PFSK-1 (cell line): ENCODE measurements around the gene GSE1.

ENCODE experiments used
- POLR2AphosphoS5 ChIP-seq: IDR thresholded peaks from 2 replicates; pipeline ENCODE4 v1.6.1; 2012; ENCODE audit warnings: low read depth, mild to moderate bottlenecking, control low read depth, low read length, moderate library complexity
- SIN3A ChIP-seq: IDR thresholded peaks from 2 replicates; pipeline ENCODE4 v1.6.1; 2012; ENCODE audit warnings: mild to moderate bottlenecking, low read length, moderate library complexity, borderline replicate concordance; ENCODE audit not compliant: insufficient read depth
- TAF1 ChIP-seq: IDR thresholded peaks from 2 replicates; pipeline ENCODE4 v1.6.1; 2012; ENCODE audit warnings: low read length, control low read depth, borderline replicate concordance; ENCODE audit not compliant: insufficient read depth
- TF ChIP-seq, protein P1 (sequence below), 2 experiments: IDR thresholded peaks; 2 replicates each; pipeline versions ENCODE4 v1.6.1 to v1.8.0; 2011 to 2012; ENCODE audit warnings: low read depth in 2 of 2, low read length in 2 of 2, control low read depth in 1 of 2, inconsistent platforms in 1 of 2, mild to moderate bottlenecking in 1 of 2, moderate library complexity in 1 of 2; ENCODE audit not compliant: insufficient read depth in 1 of 2

DNA sequence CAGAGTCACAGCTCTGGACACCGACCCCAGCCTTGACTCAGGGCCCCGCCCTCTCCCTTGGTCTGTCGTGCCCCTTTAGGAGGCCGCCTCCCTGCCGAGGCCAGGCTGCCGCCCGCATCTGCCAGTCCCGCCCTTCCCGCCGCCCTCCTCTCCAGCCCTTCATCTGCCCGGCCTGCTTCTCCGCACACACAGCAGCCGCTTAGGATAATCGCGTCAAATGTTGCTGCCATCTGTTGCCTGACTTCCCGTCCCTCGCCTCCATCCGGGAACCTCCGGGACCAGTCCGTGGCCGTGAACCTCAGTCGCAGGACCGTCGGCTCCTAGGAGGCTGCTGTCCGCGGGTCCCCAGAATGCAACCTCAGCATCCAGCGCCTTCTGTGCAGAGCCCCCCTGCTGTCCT, 11.9 kb downstream of the GSE1 start:
- TF ChIP-seq, protein P1, sequence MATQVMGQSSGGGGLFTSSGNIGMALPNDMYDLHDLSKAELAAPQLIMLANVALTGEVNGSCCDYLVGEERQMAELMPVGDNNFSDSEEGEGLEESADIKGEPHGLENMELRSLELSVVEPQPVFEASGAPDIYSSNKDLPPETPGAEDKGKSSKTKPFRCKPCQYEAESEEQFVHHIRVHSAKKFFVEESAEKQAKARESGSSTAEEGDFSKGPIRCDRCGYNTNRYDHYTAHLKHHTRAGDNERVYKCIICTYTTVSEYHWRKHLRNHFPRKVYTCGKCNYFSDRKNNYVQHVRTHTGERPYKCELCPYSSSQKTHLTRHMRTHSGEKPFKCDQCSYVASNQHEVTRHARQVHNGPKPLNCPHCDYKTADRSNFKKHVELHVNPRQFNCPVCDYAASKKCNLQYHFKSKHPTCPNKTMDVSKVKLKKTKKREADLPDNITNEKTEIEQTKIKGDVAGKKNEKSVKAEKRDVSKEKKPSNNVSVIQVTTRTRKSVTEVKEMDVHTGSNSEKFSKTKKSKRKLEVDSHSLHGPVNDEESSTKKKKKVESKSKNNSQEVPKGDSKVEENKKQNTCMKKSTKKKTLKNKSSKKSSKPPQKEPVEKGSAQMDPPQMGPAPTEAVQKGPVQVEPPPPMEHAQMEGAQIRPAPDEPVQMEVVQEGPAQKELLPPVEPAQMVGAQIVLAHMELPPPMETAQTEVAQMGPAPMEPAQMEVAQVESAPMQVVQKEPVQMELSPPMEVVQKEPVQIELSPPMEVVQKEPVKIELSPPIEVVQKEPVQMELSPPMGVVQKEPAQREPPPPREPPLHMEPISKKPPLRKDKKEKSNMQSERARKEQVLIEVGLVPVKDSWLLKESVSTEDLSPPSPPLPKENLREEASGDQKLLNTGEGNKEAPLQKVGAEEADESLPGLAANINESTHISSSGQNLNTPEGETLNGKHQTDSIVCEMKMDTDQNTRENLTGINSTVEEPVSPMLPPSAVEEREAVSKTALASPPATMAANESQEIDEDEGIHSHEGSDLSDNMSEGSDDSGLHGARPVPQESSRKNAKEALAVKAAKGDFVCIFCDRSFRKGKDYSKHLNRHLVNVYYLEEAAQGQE (IDR thresholded peaks at IDR 0.05; ENCODE audit: insufficient read depth in 1 of 2, low read depth in 2 of 2, low read length in 2 of 2) = no peak
- TF ChIP-seq POLR2AphosphoS5 = no peak
- TF ChIP-seq TAF1 = no peak
- TF ChIP-seq SIN3A = no peak
